GM19238 (cell line): Measurements from ENCODE around the gene CPE.

Experiments used
- DNase-seq: peaks from one replicate; pipeline ENCODE4 v3.0.0; 2011; ENCODE audit warnings: low spot score; ENCODE audit not compliant: insufficient read length

The CPE gene

GRCh38 chr4:165364452-165365080 is 14.2 kb upstream of the CPE start:
- DNase-seq, result no peak

- no peak for DNase-seq
Measured at GRCh38 chr4:165367040-165367439, 11.8 kb upstream of the CPE start.

DNA sequence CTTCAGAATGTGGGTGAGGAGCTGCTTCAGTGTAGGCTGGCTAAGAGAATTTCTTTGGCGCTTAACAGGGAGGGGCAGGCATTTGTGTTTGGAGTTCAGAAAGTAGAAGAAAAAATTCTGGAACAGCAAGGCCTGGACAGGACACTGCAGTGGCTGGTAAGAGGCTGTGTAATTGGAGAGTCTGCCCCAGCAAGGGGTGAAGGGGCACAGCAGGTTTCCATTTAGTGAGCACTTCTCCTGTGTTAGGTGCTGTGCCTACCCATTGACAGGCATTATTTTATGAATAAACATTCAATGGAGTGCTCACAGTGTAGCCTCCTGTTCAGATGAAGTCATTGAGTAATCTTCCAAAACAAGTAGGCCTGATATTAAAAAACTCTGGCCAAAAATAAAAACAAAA is 10.7 kb upstream of the CPE start:
- DNase-seq, result no peak

GRCh38 chr4:165368567-165368966 is 10.2 kb upstream of the CPE start:
- DNase-seq, result no peak

DNA sequence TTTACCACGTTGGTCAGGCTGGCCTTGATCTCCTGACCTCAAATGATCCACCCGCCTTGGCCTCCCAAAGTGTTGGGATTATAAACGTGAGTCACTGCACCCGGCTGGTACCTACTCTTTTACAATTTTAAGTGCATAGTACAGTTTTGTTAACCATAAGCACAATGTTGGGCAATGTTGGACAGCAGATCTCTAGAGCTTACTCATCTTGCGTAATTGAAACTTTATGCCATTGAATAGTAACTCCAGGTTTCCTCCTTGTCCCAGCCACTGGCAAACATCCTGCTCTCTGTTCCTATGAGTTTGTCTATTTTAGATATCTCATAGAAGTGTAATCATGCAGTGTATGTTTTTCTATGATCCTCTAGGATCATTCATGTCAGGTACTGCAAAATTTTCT is 9.3 kb upstream of the CPE start:
- no peak for DNase-seq

- no peak for DNase-seq
Measured at GRCh38 chr4:165370530-165370929, 8.3 kb upstream of the CPE start.

GRCh38 chr4:165375465-165375864 is 3.3 kb upstream of the CPE start:
- DNase-seq, result no peak

DNA sequence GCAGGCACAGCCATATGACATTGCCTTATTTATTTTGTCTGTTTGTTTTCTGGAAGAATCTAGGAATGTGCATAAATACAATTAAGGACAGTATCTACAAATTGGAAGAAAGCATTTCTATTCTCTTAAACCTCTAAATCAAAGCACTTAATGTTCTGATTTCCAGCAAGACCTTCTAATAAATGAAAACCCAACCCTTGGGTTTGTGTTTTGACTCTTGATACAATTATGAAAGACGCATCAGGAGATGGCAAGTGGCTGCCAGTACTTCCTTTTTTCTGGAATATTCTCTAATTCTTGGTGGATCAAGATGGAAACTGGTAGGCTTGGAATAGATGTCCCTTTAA is 437 bp upstream of the CPE start:
- DNase-seq, result no peak

DNA sequence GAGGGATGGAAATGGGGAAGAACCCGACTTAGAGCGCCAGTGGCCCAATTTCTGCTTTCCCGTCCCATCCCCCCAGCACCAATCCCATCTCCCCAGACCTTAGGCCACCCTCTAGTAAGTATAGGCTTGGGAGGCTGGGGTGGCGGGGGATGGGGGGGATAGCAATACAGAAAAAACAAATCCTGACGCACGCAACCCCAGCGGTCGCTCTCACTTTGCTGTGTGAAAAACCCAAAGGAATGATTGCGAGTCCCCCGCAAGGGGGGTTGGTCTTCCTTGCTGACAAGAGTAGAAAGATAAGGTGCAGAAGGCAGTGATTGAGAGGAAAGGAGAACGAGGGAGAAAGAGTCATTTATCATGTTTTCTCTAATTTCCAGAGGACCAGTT is 863 bp downstream of the CPE start:
- no peak for DNase-seq

GRCh38 chr4:165380805-165381204 is 2.0 kb downstream of the CPE start:
- DNase-seq, result no peak

DNA sequence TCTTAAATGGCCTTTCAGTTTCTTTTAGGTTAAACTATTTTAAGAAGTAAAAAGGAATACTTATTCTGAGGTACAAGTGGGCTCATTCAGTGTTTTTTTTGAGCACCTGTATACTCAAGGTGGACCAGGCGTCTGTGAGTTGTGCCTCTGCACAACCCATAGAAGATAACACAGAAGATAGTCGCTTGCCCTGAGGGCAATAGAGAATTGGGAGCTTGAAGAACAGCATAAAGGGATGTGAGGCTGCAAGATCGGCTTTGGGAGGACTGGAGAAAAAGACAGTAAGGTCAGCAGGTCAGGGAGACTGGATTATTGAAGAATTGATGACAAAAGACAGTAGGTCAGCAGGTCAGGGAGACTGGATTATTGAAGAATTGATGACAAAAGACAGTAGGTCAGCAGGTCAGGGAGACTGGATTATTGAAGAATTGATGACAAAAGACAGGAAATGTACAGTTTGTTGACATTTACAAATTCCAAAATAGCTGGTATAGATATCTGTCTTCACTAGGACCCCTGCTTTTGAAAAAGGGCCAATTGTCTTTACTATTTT is 3.1 kb downstream of the CPE start:
- no peak for DNase-seq

DNA sequence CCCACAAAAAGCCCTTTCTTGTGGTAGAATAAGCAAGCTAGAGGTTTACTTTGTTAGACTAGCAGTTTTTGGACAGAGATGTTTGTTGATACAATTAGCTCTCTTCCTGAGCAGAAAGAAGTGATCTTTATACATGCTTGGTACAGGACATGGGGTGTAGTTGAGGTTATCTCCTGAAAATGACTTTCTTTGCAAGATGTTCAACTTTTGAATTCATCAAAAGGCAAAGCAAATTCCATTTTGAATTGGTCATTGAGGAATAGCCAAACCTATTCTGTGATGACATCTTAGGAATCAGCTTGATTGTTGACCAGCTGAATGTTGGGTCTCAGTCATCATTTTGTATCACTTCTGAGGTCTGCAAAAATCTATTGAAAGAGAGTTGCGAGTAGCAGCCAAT is 3.8 kb downstream of the CPE start:
- no peak for DNase-seq

GRCh38 chr4:165383591-165384073 is 4.8 kb downstream of the CPE start:
- DNase-seq, result no peak

DNA sequence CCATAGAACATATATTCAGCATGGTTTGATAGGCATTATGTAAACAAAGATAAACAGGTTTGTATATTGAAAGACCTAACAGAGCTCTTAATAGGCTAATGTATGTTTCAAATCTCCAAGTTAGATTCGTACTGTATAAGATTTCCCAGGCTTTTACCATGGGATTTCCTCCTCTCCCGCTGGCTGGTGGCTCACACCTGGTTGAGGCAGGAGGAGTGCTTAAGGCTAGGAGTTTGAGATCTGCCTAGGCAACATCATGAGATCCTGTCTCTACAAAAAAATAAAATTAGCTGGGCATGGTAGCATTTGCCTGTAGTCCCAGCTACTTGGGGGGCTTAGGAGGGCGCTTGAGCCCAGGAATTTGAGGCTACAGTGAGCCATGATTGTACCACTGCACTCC is 5.4 kb downstream of the CPE start:
- no peak for DNase-seq

DNA sequence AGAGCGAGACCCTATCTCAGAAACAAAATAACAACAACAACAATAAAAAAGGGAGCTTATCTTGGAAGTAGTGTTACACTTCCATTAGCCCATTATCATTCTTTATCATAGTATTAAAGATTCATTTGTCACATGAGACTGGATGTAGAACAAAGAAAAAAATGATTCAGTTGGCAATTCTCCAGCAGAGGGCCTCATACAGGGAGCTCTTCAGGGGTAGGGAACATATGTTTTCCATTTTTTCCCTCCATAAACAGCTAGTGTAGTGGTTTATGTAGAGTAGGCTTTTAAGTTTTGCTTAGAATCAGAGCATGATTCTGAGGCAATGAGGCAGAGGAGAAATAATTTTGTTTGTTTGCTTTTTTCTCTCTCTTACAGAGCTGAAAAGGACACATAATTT is 5.8 kb downstream of the CPE start:
- no peak for DNase-seq

DNA sequence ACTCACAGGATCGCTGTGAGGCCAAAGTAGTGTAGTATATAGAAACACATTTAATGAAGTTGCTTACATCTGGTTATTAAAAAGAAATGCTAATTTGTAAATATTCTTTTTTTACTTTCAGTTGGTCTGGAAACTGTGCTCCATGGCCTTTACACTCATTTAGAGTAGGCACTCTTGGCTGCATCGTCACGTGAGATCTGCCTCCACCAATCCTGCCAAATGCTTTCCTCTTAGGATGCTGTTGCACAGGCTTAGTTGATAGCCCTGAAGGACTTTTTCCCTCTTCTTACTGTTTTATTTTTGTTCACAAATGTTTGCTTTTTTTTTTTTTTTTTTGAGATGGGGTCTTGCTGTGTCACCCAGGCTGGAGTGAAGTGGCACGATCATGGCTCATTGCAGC is 6.3 kb downstream of the CPE start:
- no peak for DNase-seq

- DNase-seq, result no peak
Measured at GRCh38 chr4:165386328-165386727, 7.5 kb downstream of the CPE start.

DNA sequence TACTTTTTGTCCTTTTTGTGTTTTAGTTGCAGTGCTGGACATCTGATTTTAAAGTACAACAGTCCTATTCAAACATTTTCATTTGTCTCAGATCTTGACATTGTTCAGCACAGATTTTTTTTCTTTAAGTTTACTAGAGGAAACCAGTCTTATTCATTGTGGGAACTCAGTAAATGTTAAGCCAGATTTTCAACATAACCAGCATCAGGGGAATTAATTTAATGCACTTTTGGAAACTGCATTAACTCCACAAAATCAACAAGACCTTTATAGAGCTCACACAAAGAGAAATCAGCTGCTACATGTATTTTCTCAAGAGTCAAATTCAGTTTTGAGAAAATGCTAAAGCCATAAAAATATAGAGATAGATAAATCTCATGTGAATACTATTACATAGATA is 9.9 kb downstream of the CPE start:
- DNase-seq, result no peak

- DNase-seq, result no peak
Measured at GRCh38 chr4:165393051-165393450, 14.2 kb downstream of the CPE start.

DNA sequence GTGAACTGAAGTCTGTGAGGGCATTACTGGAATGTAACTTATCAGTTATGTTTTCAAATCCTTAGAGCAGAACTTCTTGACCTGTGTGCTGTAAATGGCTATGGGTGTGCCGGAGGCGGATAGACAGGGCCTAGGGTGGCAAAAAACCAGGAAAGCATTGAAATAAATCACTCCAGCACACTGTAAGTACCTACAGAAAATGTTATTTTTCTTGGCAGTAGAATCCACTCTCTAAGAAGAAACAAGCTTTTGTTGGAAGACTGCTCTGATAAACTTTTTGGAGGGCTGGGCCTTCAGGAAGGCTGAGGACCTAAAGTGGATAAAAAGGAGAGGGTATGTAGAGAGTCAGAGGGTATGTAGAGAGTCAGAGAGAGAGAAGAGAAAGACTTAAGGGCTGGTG is 14.9 kb downstream of the CPE start:
- no peak for DNase-seq

DNA sequence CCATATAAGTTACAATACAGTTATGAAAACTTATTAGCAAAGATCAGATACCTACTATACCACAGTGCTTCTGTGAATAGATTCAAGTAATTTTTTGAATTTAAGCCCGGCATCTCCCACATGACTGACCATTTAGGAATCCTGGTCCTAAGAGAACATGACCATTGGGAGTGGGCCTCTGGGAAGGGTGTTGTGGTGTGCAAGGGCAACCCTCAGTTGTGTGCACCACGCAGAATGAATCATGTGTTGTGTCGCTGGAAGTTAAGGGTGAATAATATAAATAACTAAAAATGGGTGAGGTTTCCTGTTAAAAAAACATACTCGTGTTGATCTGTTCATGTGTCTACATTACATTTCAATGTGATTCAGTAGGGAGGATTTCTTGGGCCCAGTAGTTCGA is 15.5 kb downstream of the CPE start:
- no peak for DNase-seq

- DNase-seq, result no peak
Measured at GRCh38 chr4:165398570-165398969, 19.8 kb downstream of the CPE start.

GRCh38 chr4:165402375-165402774 is 23.6 kb downstream of the CPE start:
- no peak for DNase-seq

DNA sequence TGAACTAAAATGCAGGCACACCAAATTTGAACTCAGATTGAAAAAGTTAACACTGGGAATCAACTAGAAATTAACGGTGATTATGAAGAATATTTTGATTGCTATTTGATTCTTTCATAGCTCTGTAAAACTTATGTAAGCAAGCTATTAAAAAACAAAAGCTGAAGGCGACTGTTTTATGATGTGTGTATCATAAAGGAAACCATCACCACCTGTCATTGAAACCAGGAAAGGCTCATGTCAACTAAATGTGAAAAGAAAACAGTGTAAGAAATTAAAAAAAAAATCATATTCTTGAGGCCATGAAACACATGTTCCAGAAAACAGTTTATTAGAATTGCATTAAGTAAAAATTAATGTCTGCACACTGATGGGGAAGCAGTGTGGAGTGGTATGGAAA is 24.2 kb downstream of the CPE start:
- no peak for DNase-seq
